GM19324 (cell line): Measurements from ENCODE around the gene PRSS33.

Experiments
- ATAC-seq: cut with Tn5 transposase; IDR thresholded peaks from one replicate; pipeline ENCODE4 v1.9.1; 2021; ENCODE audit warnings: mild to moderate bottlenecking, moderate library complexity; ENCODE audit not compliant: unreplicated experiment, low FRiP score

Gene PRSS33

DNA sequence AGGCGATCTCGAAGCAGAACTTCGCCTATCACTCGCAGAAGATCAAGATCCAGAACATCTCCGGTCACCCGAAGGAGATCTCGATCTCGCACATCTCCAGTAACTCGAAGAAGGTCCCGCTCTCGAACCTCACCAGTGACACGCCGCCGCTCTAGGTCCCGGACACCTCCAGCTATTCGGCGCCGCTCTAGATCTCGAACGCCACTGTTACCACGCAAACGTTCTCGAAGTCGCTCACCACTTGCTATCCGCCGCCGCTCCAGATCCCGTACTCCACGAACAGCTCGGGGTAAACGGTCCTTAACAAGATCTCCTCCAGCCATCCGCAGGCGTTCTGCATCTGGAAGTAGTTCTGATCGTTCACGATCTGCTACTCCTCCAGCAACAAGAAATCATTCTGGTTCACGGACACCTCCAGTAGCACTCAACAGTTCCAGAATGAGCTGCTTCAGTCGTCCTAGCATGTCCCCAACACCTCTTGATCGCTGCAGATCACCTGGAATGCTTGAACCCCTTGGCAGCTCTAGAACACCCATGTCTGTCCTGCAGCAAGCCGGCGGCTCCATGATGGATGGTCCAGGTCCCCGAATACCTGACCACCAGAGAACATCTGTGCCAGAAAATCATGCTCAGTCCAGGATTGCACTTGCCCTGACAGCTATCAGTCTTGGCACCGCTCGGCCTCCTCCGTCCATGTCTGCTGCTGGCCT, 20.8 kb downstream of the PRSS33 start:
- ATAC-seq = no peak

DNA sequence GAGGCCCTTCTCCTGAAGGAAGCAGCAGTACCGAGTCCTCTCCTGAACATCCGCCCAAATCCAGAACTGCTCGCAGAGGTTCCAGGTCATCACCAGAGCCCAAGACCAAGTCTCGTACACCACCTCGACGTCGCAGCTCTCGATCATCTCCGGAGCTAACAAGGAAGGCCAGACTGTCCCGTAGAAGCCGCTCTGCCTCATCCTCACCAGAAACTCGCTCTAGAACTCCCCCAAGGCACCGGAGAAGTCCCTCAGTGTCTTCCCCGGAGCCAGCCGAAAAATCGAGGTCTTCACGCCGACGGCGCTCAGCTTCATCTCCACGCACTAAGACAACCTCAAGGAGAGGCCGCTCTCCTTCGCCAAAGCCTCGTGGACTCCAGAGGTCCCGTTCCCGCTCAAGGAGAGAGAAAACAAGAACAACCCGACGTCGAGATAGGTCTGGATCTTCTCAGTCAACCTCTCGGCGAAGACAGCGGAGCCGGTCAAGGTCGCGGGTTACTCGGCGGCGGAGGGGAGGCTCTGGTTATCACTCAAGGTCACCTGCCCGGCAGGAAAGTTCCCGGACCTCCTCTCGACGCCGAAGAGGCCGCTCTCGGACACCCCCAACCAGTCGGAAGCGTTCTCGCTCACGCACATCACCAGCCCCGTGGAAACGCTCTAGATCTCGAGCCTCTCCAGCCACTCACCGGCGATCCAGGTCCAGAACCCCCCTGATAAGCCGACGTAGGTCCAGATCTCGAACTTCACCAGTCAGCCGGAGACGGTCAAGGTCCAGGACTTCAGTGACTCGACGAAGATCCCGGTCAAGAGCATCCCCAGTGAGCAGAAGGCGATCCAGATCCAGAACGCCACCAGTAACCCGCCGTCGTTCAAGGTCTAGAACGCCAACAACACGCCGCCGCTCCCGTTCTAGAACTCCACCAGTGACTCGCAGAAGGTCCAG, 21.6 kb downstream of the PRSS33 start:
- ATAC-seq = no peak

DNA sequence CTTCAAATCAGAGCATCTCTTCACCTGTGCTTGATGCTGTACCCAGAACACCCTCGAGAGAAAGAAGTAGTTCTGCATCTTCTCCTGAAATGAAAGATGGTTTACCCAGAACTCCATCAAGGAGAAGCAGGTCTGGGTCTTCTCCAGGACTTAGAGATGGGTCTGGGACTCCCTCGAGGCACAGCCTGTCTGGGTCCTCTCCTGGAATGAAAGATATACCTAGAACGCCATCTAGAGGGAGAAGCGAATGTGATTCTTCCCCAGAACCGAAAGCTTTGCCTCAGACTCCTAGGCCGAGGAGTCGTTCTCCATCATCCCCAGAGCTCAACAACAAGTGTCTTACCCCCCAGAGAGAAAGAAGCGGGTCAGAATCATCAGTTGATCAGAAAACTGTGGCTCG, 22.6 kb downstream of the PRSS33 start:
- ATAC-seq = no peak

DNA sequence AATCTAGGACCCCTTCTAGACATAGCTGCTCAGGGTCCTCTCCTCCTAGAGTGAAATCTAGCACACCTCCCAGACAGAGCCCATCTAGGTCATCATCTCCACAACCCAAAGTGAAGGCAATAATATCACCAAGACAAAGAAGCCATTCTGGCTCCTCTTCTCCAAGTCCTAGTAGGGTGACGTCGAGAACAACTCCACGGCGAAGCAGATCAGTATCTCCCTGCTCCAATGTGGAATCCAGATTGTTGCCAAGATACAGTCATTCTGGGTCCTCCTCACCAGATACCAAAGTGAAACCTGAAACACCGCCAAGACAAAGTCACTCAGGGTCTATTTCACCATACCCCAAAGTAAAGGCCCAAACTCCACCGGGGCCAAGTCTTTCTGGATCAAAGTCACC, 24.2 kb downstream of the PRSS33 start:
- ATAC-seq = no peak

DNA sequence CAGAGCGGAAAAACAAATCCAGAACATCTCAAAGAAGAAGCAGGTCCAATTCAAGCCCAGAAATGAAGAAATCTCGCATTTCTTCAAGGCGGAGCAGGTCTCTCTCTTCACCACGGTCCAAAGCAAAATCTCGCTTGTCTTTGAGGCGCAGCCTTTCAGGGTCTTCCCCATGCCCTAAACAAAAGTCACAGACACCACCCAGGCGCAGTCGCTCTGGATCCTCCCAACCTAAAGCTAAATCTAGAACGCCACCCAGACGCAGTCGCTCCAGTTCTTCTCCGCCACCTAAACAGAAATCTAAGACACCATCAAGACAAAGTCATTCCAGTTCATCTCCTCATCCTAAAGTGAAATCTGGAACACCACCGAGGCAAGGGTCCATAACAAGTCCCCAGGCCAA, 24.6 kb downstream of the PRSS33 start:
- no peak for ATAC-seq

DNA sequence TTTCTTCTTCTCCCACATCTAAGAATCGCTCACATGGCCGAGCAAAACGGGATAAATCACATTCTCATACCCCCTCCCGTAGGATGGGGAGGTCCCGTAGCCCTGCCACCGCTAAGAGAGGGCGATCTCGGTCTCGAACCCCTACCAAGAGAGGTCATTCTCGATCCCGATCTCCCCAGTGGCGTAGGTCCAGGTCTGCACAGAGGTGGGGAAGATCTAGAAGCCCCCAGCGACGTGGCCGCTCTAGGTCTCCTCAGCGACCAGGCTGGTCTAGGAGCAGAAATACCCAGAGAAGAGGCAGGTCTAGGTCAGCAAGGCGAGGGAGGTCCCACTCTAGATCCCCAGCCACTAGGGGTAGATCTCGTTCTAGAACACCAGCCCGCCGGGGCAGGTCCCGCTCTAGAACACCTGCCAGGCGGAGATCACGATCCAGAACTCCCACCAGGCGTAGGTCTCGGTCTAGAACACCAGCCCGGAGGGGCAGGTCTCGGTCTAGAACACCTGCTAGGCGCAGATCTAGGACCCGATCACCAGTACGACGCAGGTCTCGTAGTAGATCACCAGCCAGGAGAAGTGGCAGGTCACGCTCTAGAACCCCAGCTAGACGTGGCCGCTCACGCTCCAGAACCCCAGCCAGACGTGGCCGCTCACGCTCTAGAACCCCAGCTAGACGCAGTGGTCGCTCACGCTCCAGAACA, 25.3 kb downstream of the PRSS33 start:
- no peak for ATAC-seq

DNA sequence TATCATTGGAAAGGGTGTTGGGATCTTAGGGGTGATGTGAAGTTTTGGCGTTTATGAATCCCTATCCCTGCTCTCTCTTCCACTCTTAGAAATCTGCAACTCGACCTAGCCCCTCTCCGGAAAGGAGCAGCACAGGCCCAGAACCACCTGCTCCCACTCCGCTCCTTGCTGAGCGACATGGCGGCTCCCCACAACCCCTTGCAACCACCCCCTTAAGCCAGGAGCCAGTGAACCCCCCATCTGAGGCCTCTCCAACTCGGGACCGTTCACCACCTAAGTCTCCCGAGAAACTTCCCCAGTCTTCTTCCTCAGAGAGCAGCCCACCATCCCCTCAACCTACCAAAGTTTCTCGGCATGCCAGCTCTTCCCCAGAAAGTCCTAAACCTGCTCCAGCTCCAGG, 25.9 kb downstream of the PRSS33 start:
- no peak for ATAC-seq

DNA sequence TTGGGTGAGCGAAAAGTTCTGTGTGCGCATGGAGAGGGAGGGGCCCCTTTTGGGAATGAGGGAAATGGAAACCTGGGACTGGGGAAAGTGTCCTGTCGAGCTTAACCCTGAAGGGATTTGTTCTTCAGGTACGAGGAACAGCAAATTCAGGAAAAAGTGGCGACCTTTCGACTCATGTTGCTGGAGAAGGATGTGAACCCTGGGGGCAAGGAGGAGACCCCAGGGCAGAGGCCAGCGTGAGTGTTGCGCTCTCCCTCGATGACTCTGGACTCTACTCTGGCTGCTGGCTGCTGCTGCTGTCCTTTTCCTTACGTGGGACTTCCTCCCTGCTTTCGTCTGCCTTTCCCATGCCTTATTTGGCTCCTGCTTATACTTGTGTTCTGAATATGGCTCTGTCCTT, 30.0 kb downstream of the PRSS33 start:
- ATAC-seq = no peak

DNA sequence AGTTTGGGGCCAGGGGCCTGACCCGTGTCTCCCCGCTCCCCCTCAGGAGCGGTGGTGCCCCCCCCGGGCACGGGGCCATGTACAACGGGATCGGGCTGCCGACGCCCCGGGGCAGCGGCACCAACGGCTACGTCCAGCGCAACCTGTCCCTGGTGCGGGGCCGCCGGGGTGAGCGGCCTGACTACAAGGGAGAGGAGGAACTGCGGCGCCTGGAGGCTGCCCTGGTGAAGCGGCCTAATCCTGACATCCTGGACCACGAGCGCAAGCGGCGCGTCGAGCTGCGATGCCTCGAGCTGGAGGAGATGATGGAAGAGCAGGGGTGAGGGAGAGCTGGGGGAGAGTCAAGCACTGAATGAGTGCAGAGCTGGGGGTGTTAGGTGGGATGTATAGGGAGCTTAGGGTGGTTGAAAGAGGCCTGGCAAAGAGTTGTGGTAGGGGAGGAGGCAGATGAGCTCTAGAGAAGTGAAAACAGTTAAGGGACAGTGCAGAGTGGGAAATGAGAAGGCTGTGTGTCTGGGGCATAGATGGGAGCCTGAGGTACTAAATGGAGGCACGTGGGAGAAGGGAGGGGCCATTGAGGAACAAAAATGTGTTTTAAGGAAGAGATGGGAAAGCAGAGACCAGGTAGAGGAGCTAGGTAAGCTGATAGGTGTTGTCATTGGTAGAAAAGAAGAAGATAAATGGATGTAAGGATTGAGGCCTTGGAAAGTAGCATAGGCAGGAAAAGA, 30.9 kb downstream of the PRSS33 start:
- ATAC-seq = no peak

DNA sequence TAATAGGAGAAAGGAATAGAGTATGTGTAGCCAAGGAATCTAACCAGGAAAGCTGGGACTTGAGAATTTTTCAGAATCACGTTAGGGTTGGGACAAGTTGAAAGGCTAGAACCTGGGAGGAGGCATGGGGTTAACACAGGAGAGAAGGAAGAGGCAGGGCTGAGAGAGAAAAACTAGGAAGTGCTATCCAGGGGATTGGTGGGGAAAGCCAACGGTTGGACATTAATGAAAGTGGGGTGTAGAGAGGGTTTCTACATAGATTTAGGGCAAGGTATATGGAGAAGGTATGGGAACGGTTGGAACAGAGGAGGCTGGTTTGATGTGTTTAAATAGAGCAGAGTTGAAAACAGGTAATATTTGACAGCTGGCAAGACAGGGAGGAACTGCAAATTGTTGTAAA, 32.2 kb downstream of the PRSS33 start:
- no peak for ATAC-seq

DNA sequence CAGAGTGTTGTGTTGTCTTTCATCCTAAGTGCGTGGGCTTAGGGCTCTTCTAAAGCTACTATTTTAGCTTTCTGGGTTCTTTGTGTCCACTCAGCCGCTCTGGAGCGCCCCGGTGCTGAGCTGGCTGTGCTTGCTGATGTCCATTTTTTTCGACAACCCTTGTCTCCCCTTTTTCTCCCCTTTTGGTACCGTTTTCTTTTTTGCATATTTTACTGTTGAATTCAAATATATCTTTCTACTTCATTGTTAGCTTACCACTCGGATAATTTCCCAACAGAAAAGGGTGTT, 33.7 kb downstream of the PRSS33 start:
- no peak for ATAC-seq

DNA sequence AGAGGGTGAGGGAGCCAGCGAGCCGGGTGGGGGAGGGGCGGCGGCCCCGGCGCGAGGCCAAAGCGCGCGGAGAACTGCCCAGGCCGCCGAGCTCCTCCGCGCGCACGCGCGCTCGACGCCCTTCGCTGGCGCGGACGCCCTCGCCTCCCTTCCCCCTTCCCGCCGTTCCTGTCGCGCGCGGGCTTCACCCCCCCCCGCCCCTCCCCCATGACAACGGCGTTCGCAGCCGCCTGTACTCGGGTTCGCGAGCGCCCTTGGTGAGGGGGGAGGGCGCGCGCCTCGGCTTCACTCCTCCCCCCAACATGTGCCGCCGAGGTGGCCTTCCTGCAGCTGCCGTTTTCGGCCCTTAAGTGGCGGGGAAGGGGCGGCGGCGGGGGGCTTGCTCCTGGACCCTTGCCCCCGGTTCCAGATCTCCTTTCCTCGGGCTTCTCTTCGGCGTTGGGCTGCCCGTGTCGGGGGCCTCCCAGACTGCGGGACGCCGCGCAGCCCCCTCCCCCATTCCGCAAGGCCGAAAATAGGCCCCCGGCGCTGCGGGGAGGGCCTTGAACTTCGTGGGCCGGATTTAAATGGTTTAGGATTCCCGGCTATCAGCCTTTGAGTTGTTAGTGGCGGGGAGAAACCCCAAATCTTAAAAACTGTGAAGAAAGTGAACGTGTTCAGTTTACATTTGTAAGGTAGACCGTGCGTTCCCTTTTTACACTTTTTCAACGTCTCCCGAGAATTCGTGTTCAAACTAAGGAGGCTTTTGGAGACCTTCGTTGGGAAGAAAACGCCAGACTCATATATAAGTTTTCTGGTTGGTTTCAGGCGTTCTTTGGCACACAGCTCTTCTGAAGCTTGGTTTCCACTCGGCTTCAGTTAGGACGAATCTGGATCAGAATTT, 34.3 kb downstream of the PRSS33 start:
- ATAC-seq = peak; percentile 42

DNA sequence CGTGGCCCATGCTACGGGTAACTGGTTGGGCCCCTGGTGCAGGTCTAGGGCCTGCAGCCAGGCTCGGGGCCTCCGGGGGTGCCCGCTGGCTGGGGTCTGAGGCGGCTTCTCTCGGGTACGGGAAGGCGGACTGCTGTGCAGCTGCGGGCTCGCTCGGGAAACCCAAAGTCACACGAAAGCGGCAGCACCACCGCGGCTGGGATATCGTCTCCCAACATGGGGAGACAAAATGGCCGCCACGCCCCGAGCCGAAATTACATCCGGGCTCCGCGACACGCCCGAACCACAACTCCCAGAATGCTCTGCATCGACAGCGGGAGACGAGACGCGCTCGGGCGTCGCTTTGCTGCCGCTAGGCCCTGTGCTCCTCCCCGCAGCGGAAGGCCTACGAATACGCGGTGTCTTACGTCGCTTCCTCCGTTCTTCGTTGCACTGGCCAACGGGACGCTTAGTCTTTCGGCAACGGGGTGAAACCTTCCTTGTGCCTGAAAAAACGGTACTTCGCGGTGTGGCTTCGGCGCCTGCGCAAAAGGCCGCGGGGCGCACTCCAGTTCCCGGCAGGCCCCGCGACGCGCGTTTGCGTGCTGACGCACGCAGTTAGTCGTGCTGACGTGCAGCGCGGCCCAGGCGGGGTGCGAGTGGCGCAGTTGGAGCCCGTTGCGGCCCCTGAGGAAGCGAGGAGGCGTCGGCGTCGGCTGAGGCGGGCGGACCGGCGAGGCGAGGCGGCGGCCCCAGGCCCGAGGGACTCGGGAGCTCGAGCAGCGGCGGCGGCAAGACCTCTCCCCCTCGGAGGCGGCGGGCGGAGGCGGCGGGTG, 35.1 kb downstream of the PRSS33 start, which contains the start of gene SRRM2:
Gene SRRM2 (plus strand): TSS at position 604 of the 815 bp plus-strand sequence. CDS start 3,727 bp downstream, outside the sequence.
- ATAC-seq = peak; percentile 87

DNA sequence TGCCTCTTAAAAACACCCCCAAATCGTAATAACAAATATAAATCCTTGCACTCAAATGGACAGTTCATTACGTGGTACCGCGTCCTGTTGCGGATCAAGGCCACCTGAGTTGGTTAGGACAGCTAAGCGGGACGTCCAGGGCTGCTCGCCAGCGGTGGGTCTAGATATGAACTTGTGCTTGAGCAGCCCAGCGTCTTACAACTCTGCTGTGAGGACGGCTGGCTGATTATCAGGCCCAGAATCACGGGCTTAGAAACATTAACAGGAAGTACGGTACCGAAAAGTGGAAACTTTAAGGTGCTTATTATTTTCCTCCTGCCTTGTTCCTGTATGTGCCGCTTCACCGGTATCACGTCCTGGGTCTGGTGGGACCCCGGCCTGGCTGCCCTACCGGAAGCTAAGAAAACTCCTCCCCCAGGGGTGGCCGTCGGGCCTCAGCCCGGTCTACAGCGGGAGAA, 35.8 kb downstream of the PRSS33 start:
- peak; percentile 36 for ATAC-seq

DNA sequence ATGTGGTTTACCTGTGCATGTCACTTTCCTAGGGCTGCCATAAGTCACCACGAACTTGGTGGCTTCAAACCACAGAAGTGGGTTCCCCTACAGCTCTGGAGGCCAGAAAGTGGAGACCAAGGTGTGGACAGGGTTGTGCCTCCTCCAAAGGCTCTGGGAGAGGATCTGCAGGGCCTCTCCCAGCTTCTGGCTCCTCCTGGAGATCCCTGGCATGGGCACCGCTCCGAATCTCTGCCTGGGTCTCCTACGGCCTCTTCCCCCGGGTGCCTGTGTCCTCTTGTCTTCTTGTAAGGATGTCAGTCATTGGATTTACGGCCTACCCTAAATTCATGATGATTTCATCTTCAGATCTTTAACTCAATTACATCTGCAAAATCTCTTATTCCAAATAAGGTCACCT, 37.4 kb downstream of the PRSS33 start:
- ATAC-seq = no peak

DNA sequence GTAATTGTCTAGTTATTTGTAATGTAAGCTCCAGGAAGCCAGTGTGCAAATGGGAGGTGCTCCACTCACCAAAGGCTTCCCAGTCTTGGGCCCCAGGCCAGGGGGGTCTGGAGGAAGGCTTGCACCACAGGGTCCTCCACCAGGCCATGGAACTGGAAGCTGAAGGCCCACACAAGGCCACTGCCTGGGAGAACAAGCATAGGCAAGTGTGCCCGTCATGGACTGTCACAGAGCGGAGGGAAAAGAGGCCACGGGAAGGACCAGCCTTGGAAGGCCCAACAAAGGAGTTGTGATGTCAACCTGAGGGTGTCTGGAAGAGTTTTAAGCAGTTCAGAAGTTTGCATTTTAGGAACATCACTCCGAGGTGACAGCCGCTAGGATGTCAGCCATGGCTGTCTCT, 37.9 kb downstream of the PRSS33 start:
- no peak for ATAC-seq

DNA sequence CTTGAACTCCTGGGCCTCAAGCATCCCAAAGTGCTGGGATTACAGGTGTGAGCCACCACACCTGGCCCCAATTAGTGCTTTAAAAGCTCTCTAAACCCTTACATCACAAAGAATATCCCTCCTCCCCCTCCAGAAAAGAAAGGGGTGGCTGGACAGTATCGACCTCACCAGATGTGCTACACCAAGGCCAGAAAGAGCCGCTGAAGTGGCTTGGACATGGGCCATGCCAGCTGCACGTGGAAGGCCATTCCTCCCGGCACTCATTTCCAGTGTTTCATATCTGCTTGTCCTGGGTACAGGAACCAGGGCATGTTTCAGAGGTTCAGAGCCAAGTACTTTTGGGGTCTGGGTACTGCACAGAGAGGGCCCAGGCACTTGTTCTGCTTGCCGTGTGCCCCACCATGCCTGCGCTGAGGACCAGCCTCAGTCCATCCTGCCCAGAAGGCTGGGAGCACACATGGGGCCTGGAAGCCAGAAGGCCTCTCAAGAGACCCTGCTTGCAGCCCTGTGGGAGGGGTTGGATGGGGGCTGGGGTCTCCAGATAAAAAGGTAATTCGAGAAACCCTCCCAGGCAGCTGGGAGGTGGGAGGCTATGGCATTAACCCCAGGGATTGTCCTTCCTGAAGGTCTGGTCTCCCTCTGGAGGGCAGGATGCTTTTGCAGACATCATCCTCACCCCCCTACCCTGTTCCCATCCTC, 38.5 kb downstream of the PRSS33 start:
- ATAC-seq = no peak

DNA sequence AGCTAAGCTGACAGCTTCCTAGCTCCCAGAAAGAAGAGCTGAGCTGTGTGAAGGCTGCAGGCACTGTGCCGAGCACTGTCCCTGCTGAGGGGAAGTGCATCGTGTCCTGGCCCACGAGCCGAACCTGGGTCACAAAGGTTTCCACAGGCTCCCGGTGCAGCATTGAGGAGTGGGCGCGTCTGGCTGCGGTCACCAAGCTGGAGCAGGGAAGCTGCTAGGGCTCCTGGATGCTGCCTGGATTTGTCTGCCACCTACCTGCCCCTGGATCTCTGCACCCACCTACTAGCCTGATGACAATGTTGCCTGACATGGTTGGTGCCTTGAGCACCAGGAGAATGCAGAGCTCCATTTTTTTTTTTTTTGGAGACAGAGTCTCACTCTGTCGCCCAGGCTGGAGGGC, 41.4 kb downstream of the PRSS33 start:
- no peak for ATAC-seq
